GM12878 (cell line): ENCODE measurements around the gene MYO3B. TPM values are rescaled to one million over a fixed set of nuclear protein-coding genes. Genes with fewer than 3 reads are reported as not detected.

ENCODE experiments used
- ATAC-seq: fragments of 200-7000 bp; cut with Tn5 transposase; 3 replicates; pipeline ENCODE4 v1.9.1; 2020; ENCODE audit warnings: mild to moderate bottlenecking, moderate library complexity
- BruUV-seq: library from RNA; stranded (reverse); fragments of 400-500 nt; replicated peaks from 2 replicates; lab custom pipeline; 2021; lab: Mats Ljungman, UMichigan
- CTCF ChIA-PET: fragments of 300-600 bp; sonication (Branson Sonifier 250); formaldehyde crosslinking; extraction: SDS; loops from one replicate; lab custom pipeline; 2021; ENCODE audit warnings: inconsistent platforms; lab: Yijun Ruan, JAX
- POLR2A ChIA-PET: fragments of 350-600 bp; formaldehyde crosslinking; extraction: SDS; loops from one replicate; lab custom pipeline; 2021; ENCODE audit warnings: inconsistent platforms; lab: Charles Lee
- RAD21 ChIA-PET: fragments of 300-600 bp; sonication (Branson Sonifier 250); formaldehyde crosslinking; loops from one replicate; lab custom pipeline; 2023; ENCODE audit warnings: antibody characterized with exemption; ENCODE audit not compliant: unreplicated experiment; lab: Charles Lee
- SMC1A ChIA-PET: fragments of 300-600 bp; sonication (Branson Sonifier 250); formaldehyde crosslinking; loops from one replicate; lab custom pipeline; 2023; ENCODE audit not compliant: unreplicated experiment, uncharacterized antibody; lab: Charles Lee
- DNase-seq: peaks from one replicate; pipeline ENCODE4 v3.0.0-alpha.2; 2011; ENCODE audit warnings: low read depth, low spot score
- FAIRE-seq: peaks from 3 replicates; lab custom pipeline; 2011; peaks lifted over from hg19 to GRCh38; lab: Jason Lieb, UNC
- H2AFZ ChIP-seq: 2 replicates; pipeline ENCODE4 v1.6.0; 2011; ENCODE audit warnings: low read depth, low read length, control low read depth; ENCODE audit not compliant: control insufficient read depth
- H3K27ac ChIP-seq: 2 replicates; pipeline ENCODE4 v1.5.1; 2011; ENCODE audit warnings: control low read depth; ENCODE audit not compliant: control insufficient read depth, insufficient read depth
- H3K27me3 ChIP-seq, 2 experiments: replicated peaks in 1 of 2; 2 replicates each; pipeline versions ENCODE4 v1.6.0 to v1.6.1; 2011; ENCODE audit warnings: low read length in 1 of 2; ENCODE audit not compliant: control insufficient read depth in 2 of 2, insufficient read depth in 2 of 2
- H3K36me3 ChIP-seq, 2 experiments: 2 replicates each; pipeline ENCODE4 v1.5.1; 2011; ENCODE audit warnings: low read length in 1 of 2; ENCODE audit not compliant: control insufficient read depth in 2 of 2, insufficient read depth in 2 of 2
- H3K4me1 ChIP-seq: 2 replicates; pipeline ENCODE4 v1.6.1; 2011; ENCODE audit warnings: mild to moderate bottlenecking, low read length, moderate library complexity, mixed read lengths; ENCODE audit not compliant: control insufficient read depth, insufficient read depth
- H3K4me2 ChIP-seq: 2 replicates; pipeline ENCODE4 v1.6.0; 2011; ENCODE audit warnings: control low read depth; ENCODE audit not compliant: control insufficient read depth, insufficient read depth
- H3K4me3 ChIP-seq: fragments of 200-600 bp; sonication (generic); 2 replicates; pipeline ENCODE4 v1.5.1; 2016
- H3K79me2 ChIP-seq: 2 replicates; pipeline ENCODE4 v1.6.0; 2011; ENCODE audit warnings: low read length; ENCODE audit not compliant: control insufficient read depth, insufficient read depth
- H3K9ac ChIP-seq: 2 replicates; pipeline ENCODE4 v1.8.0; 2011; ENCODE audit warnings: low read length, control low read depth, mixed read lengths; ENCODE audit not compliant: control insufficient read depth, insufficient read depth
- H3K9me3 ChIP-seq: replicated peaks from 3 replicates; pipeline ENCODE4 v1.5.1; 2011; ENCODE audit warnings: mild to moderate bottlenecking, low read length; ENCODE audit not compliant: control insufficient read depth, insufficient read depth
- H4K20me1 ChIP-seq: 2 replicates; pipeline ENCODE4 v1.6.0; 2011; ENCODE audit not compliant: control insufficient read depth, insufficient read depth
- CEBPB ChIP-seq, 2 experiments: fragments of 150-350 bp in 1 of 2; IDR thresholded peaks; 2 replicates each; pipeline ENCODE4 v1.6.1; 2012 to 2014; ENCODE audit warnings: low read depth in 2 of 2, low read length in 2 of 2, borderline replicate concordance in 1 of 2, inconsistent platforms in 1 of 2
- EP300 ChIP-seq, 2 experiments: fragments of 150-350 bp in 1 of 2; IDR thresholded peaks; 2 replicates each; pipeline ENCODE4 v1.6.1; 2011 to 2012; ENCODE audit warnings: low read depth in 2 of 2, low read length in 2 of 2, borderline replicate concordance in 1 of 2, improper control_type of control experiment in 1 of 2, inconsistent platforms in 1 of 2; ENCODE audit not compliant: control insufficient read depth in 1 of 2
- HDAC2 ChIP-seq: fragments of 200-600 bp; sonication (generic); IDR thresholded peaks from 2 replicates; pipeline ENCODE4 v1.6.1; 2017
- IRF4 ChIP-seq: IDR thresholded peaks from 2 replicates; pipeline ENCODE4 v1.6.1; 2011; ENCODE audit warnings: low read depth, low read length
- KLF5 ChIP-seq: fragments of 450-650 bp; IDR thresholded peaks from 2 replicates; pipeline ENCODE4 v1.6.1; 2014; ENCODE audit warnings: mild to moderate bottlenecking; ENCODE audit not compliant: partially characterized antibody
- MTA3 ChIP-seq: IDR thresholded peaks from 2 replicates; pipeline ENCODE4 v1.6.1; 2012; ENCODE audit warnings: low read length, inconsistent platforms, borderline replicate concordance
- NR2C1 ChIP-seq: fragments of 450-650 bp; IDR thresholded peaks from 2 replicates; pipeline ENCODE4 v1.6.1; 2017; ENCODE audit warnings: antibody characterized with exemption, mild to moderate bottlenecking, moderate library complexity
- RELA ChIP-seq: fragments of 450-650 bp; IDR thresholded peaks from 2 replicates; pipeline ENCODE4 v1.8.0; 2014; ENCODE audit warnings: borderline replicate concordance; ENCODE audit not compliant: partially characterized antibody
- TARDBP ChIP-seq: IDR thresholded peaks from 2 replicates; pipeline ENCODE4 v1.6.1; 2016; ENCODE audit warnings: borderline replicate concordance
- WGBS: methylation state at CpG from one replicate; pipeline ENCODE4 v1.1.6; 2016; ENCODE audit warnings: low lambda C conversion rate; ENCODE audit not compliant: insufficient replicate concordance, insufficient coverage; ENCODE audit errors: missing lambda C conversion rate; 5-methylcytosine and 5-hydroxymethylcytosine counted together
- in situ Hi-C: fragments of 300-500 bp; cut with MboI; formaldehyde crosslinking; loops from 9 replicates; pipeline ENCODE4 v1.14.3; 2018; ENCODE audit warnings: mixed read lengths
- intact Hi-C: fragments of 100-400 bp; cut with micrococcal nuclease; formaldehyde crosslinking; loops from one replicate; pipeline ENCODE4 v1.14.2; 2022; ENCODE audit not compliant: unreplicated experiment
- polyA plus RNA-seq, 11 experiments: library from polyadenylated mRNA; depleted of rRNA in 4 of 11; unstranded in 6 of 11; stranded (reverse) in 5 of 11; fragments of >200 nt; fragmentation: Nextera tagmentation in 4 of 11; fragmentation: Illumina TruSeq in 1 of 11; extraction: Ambion mirVana in 4 of 11; extraction: Trizol in 1 of 11; gene quantifications; 1 replicate in 1 of 11; 2 replicates in 10 of 11; pipeline versions ENCODE4 v1.2.1 to v1.2.3, GENCODE V29; 2011 to 2016; ENCODE audit warnings: inconsistent platforms in 2 of 11, missing spikeins in 2 of 11, low read depth in 1 of 11
- total RNA-seq, 4 experiments: library from RNA; depleted of rRNA in 3 of 4; stranded (reverse); fragments of >200 nt in 3 of 4; fragmentation: Illumina TruSeq in 1 of 4; extraction: Trizol in 1 of 4; gene quantifications; 2 replicates each; pipeline versions ENCODE4 v1.2.1 to v1.2.3, GENCODE V29; 2013 to 2021

Gene MYO3B
- total and polyA plus RNA-seq, 10 of the 15 experiments (the other 5 are each of a cell fraction or from before 2014, with no cell fraction given), result 1.1 to 7.1 (median 2.1) TPM

DNA sequence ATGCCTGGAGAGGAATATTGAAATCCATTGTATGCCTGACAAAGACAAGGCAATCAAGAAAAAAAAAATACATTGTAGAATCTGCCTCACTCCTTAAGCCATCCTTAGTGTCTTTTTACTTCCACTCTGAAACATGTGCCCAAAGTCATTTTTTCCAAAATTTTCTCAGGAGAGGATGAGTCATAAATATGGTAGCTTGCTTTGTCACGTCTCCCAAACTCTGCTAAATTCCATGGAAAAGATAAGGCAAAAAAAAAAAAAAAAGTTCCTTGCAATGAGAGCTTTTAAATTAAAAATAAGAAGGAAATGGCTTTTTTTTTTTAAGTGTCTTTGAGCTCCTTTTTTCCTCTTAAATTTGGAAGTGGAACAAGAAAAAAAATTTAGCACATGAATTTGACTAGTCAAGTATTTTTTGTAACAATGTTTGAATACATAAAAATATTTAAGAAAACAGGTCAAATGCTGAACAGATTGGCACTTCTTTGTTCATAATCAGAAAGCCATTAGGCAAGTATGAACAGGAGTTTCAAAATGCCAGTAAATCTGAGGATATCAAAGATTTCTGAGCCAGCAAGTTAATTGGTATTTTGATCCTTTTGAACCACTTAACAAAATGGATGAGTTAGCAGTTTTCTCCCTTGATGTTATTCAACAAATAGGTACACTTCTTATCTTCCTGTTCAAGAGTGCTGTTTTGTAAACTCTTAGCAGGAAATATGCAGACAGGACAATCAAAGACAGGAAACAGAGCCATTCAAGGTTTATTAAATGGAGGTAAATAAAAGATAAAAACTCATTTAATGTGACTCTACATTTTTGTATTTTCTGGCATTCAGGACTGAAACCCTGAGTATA, 289.8 kb downstream of the MYO3B start:
- in situ Hi-C loops, result no loop called here
- intact Hi-C loops, result no loop called here
- CTCF ChIA-PET, result no interaction called here
- SMC1A ChIA-PET, result interaction anchor here (0.6 to 0.7 kb wide), 2 partner anchors 21 to 38 kb away, joined by 3 to 4 read pairs; no protein-coding TSS in a partner anchor
- Histone ChIP-seq H3K4me3 (no peak overlapping the region), H3K79me2 (no peaks in the 10 kb centered on the region), H3K27me3 (no peaks in the 10 kb centered on the region), H2AFZ (no peak overlapping the region), H4K20me1 (no peaks in the 10 kb centered on the region), H3K9me3 (no peaks in the 10 kb centered on the region), H3K27ac (no peak overlapping the region), H3K4me1 (no peaks in the 10 kb centered on the region), H3K4me2 (no peak overlapping the region), H3K36me3 (no peaks in the 10 kb centered on the region), H3K9ac (no peak overlapping the region)
- POLR2A ChIA-PET, result interaction anchor here (0.6 to 0.7 kb wide), 4 partner anchors 21 to 328 kb away, joined by 3 to 7 read pairs (median 6); no protein-coding TSS in a partner anchor
- no peak for TF ChIP-seq MTA3
- no peak for TF ChIP-seq CEBPB (IDR thresholded peaks at IDR 0.05; ENCODE audit: borderline replicate concordance in 1 of 2, low read depth in 2 of 2, low read length in 2 of 2)
- no peak for TF ChIP-seq KLF5
- no peak for TF ChIP-seq NR2C1
- TF ChIP-seq RELA, result no peak
- no peak for TF ChIP-seq HDAC2
- no peak for TF ChIP-seq IRF4
- no peak for TF ChIP-seq TARDBP
- TF ChIP-seq EP300 (IDR thresholded peaks at IDR 0.05; ENCODE audit: borderline replicate concordance in 1 of 2, control insufficient read depth in 1 of 2, low read depth in 2 of 2, low read length in 2 of 2), result no peak
- no peak for FAIRE-seq
- BruUV-seq, result no TSS peak
- no peak for DNase-seq
- ATAC-seq, result no peak
- RAD21 ChIA-PET, result interaction anchor here (0.6 to 1.0 kb wide), 2 partner anchors 103 to 1123 kb away, joined by 4 read pairs; no protein-coding TSS in a partner anchor
- 0% methylated on average over 1 of the region's 1 CpG for WGBS
